GM11168 (cell line): ENCODE data around the gene SLC35B3.
"Not testable (repeated sequence)": the region's sequence is repeated elsewhere in the genome, so short reads cannot be mapped to it uniquely, and the experiment has no call there.

Source experiments
- in situ Hi-C: fragments of 300-500 bp; cut with MboI; formaldehyde crosslinking; loops from one replicate; pipeline ENCODE4 v1.12.0; 2022; ENCODE audit warnings: low sequenced_read_pairs; ENCODE audit not compliant: unreplicated experiment

The SLC35B3 gene

DNA sequence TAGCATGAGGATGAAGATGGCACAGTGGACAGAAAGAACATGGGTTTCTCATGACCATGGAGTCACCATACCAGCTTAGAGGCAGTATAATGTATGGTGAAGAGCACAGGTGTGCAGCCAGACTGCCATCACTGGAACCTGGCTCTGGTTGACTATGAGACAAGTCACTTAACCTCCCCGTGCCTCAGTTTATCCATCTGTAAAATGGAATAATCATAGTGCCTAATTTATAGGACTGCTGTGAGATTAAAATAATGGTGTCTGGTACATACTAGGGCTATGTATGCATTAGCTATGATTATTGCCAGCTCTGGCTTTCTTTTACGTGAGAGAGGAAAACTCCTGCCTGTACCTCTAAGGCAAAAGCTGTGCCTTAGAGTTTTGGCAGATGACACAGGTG, 19.4 kb downstream of the SLC35B3 start:
- in situ Hi-C loops: no loop called here

DNA sequence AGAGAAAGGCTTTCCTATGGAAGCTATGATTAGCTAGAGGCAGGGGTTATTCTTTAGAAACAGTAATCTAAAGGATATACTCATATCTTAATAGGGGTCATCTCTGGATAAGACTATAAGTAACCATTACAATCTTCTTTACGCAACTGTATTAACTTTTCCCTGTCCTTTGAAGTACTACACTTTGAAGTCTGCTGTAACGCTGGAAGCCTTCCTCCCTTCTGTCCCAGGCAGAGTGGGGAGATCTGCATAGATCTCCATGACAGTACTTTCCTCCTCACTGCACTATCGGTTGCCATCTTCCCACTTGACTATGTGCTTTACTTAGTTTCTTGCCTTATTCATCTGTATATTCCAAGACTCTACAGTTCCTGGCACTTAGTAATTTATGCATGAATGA, 20.1 kb downstream of the SLC35B3 start:
- in situ Hi-C loops: no loop called here

DNA sequence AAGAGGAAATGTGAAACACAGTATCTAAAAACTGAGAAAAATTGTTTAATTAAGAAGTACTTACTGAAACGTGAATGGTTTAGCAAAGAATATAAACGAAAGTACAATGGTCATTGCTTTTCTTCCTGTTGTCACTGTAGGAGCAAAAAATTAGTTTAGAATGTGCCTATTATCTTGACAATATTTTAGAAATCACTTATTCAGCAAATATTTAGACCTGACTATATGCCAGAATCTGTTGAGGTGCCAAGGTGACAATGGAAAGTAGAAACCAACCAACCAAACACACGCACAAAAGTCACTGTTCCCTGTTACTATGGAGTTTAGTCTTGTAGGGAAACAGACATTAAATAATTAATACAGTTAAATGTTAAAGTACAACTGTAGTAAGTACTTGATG, 20.5 kb downstream of the SLC35B3 start:
- in situ Hi-C loops: no loop called here

DNA sequence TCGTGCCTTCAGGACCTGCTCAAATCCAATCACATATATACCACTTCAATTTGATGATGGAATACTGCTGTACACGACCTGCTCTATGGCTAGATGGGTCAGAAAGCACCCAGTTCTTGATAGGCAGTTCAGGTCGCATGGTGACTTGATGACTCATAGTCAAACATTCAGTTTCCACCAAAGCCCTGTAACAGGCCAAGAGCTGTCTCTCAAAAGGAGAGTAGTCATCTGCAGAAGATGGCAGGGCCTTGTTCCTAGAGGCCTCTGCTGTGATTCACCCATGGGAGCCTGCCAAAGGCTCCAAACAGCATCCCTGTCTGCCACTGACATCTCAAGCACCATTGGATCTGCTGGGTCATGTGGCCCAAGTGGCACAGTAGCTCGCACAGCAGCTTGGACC, 29.4 kb downstream of the SLC35B3 start:
- in situ Hi-C loops: not testable (repeated sequence)

DNA sequence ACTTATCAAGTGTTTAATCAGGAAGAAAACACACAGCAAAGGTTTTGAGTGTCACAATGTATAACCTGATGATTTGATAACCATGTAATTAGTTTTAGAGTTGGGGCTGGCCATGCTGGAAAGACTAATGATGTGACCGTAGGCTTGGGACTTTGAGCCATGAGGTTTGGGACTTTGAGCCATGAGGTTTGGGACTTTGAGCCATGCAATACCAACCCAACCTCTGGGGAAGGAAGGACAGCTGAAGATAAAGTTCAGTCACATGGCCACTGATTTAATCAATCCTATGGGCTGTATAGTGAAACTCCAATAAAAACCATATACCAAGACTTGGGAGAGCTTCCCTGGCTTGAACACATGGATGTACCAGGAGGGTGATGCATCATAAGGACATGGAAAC, 32.8 kb downstream of the SLC35B3 start:
- in situ Hi-C loops: no loop called here

DNA sequence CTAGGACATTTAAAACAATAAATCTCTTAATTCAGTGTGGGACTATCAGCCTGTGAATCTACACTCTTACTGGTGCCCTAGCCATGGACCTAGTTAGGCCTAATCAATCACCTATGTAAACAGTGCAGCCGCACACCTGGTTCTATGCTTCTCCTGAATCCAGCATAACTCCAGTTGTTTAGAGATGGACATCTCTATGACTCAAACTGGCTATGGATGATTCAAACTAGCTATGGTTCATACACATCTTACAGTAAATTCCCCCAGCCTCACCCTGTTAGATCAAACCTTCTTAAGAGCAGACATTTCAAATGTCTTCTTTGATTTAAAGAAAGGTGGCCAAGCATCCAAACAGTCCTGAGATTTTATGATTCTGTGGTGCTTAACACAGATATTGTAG, 34.7 kb downstream of the SLC35B3 start:
- in situ Hi-C loops: no loop called here

DNA sequence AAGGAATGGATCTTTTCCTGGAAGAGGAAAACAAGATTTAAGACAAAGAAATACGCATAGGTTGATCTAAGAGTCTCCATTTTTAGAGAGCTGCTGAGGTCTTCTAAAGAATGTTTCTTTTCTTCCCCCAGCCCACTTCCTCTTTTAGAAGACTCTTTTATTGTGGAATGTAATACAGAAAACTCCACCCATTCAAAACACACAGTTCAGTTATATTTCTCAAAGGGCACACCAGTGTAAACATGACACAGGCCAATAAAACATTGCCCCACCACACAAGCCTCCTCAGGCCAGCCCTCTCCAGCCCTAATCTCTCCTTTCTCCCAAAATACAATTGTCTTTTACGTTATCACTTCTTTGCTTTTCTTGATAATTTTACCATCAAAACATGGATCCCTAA, 42.8 kb downstream of the SLC35B3 start:
- in situ Hi-C loops: no loop called here

DNA sequence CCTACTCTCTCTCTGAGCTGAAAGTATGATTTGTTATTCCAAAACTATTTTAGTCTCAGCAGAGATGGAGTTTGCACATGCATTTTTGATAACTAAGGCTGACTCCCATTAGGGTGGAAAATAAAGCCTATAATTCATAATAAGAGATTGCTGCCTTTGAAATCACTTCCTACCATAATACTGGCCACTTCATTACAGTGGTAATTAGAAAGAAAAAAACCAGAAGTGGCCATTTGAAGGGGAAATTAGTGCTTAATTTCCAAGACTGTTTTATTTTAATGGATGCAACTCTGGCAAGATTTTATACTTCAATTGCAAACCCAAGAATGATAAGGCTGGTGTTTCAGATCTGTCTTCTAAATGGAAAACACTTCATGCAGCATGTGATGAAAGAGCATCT, 43.4 kb downstream of the SLC35B3 start:
- in situ Hi-C loops: no loop called here

DNA sequence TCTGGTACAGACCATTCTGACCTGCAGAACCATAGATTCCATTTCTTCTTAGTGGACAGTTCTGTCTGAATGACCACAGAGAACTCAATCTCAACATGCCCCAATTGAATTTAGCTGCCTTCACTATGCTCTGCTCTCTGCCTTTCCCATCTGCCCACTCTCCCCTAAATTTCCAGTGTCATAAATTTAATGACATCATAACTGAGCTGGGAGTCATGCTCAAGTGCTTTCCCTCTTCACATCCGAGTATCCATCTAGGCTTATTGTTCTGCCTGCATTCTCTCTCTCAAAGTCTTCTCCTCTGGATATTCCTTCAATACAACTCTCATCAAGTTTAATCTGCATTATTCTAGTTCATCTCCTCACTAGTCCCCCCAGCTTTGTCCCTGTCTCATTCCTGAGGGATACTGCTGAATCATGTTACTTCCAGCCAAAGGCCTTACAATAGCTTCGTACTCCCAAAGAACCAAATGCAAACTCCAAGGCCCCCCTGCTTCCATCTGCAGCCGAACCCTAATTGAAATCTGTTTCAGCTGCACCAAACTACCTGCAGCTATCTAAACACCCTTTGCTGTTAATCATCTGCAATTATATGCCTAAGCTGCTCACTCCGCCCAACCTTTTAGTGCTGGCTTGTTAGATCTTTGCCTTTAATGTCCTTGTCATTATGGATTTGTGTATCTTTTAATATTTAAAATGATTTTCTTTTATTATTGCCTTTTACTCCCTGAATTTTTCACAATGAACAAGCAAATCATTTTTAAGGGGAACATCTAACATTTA, 46.1 kb downstream of the SLC35B3 start:
- in situ Hi-C loops: no loop called here

DNA sequence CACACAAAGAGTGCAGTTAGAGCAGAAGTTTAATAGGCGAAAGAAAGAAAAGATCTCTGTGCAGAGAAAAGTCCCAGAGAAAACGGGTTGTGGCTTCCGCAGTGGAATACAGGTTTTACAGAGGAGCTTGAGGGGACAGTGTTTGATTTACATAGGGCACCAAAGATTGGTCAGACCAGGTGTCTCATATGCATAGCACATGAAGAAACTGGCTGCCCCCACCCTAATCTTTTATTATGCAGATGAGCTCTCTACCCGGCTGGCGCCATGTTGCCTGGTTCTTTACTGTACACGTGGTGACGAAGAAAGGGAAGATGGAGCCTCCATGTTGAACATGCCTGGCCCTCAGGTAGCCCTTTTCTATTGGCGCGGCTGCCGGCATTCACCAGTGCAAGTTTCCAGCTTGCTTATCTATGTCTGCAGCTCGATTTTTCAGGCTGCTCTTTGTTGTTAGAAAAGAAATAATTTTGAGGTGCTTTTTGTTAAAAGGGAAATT, 47.4 kb downstream of the SLC35B3 start:
- in situ Hi-C loops: no loop called here

DNA sequence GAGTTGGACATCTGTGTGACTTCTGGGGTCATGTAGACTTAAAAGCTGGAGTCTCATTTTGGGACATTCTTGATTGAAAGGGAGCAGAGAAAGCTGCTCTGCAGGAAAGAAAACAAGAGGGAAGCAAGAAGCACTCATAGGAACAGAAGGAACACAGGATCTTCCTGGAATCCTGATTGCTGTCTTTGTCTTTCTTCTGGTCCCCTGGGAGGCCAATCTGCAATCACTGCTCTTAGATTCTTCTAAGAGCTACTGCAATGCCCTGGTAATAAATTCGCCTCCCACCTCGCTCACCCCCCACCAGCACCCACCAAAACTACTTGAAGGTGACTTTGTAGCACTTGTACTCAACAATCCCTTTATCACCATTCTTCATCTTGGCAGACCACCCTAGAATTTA, 51.8 kb downstream of the SLC35B3 start:
- in situ Hi-C loops: no loop called here

DNA sequence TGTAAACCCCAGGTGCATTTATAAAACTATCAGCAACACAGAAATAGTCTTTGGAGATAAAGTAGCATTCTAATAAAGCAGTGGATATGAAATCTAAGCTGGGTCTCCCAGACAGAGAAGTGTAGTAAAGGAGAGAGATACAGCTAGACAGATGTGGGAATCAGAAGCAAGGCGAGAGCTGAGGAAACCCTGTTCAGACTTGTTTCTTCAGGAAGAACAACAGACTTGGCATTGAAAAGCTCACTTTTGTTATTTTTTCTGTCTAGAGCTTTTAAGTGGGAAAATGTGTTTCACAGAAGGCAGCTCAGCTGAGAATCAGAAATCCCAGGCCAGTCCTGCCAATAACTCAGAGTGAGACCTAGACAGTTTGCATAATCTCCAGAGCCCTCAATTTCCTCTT, 52.9 kb downstream of the SLC35B3 start:
- in situ Hi-C loops: no loop called here

DNA sequence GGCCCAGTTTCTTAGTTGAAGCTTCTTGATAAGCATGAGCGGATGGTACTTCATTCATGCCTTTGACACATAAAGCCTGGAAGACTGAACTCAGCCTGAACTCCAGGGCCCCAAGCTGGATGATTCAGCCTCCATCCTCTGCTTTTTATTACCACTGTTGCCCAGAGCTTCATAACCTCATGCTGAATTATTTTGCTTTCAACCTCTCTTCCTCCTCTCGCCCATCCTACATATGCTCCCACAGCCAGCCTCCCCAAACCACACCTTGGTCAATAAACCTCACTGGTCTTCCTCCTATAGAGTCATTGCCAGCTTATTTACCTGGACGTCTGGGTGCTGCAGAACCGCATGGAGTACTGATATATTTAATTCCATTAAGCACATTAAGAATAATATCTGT, 59.4 kb downstream of the SLC35B3 start:
- in situ Hi-C loops: no loop called here
